Measurements from ENCODE around the gene PREX1.

The PREX1 gene

DNA sequence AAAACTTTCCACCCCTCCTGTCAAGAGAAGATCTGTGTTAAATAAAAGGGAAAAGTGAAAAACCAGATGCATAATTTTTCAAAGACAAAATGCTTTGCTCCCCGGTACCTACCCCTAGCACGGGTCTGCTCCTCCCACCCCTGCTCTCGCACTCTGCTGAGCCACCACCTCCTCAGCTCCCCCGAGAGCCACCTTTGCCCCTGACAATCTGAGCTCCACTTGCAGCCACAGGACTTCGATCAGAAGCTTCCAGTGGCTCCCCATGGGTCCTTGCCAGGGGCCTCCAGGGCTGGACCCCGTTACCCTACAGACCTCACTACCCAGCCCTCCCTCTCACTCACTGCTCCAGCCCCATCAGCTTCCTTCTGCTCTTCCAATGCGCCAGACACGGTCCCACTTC lies 171.7 kb downstream of the PREX1 start:
- DNase-seq (ENCODE audit: low spot score), result no peak

DNA sequence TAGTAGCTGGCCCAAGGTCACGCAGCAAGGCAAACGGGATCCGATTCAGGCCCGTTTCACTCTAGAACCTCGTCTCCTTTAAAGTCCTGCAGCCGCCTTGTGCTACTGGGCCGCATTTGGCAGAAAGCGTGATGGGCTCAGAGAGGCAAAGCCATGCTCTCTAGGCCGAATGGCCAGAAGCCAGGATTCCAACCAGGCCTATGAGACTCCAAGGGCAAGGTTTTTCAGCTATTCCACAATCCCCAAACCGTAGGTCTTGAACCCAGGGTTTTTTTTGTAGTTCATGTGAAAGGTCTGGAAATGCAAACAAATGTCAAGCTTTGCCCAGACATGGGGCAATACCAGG lies 174.1 kb downstream of the PREX1 start:
- no peak for DNase-seq (ENCODE audit: low spot score)

DNA sequence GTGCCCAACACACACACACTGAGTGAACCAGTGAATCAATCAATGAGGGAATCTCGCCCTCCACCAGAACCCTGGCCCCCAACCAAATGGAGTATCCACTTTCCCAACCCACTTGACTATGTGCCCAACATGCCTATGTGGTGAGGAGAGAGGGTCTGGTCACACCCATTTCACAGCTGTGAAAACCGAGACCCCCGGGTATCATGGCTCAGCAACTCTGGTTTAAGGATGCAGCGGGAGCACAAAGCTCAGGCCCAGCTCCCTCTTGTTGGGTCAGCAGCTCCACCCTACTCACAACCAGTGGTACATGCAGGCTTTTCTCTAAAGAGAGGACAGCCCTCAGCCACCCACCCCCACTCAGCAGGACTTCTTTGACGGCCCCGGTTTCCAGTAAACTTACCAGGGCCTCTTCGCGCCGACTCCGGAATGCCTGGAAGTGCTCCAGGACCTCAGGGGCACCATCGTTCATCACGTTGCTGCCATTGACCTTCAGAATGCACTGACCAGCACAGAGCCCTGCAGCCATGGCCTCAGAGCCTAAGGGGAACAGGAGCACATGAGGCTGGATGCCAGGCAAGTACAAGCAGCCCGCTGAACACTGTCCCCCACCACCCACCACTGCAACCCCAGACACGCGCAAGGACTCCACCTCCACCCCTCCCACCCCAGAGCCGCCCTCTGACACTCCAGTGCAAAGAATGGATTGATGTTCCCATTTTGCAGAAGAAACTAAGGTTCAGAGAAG lies 174.7 kb downstream of the PREX1 start:
- no peak for DNase-seq (ENCODE audit: low spot score)

DNA sequence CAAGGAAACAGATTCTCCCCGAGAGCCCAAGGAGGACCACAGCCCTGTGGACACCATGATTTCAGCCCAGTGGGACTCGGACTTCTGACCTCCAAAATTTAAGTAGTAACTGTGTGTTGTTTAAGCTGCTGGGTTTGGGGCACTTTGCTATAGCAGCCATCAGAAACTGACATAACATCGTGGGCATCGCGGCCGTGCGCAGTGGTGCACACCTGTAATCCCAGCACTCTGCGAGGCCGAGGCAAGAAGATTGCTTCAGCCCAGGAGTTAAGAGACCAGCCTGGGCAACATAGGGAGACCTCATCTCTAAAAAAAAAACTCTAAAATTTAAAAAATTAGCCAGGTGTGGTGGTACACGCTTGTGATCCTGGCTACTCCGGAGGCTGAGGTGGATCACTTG lies 175.8 kb downstream of the PREX1 start:
- DNase-seq (ENCODE audit: low spot score), result no peak

DNA sequence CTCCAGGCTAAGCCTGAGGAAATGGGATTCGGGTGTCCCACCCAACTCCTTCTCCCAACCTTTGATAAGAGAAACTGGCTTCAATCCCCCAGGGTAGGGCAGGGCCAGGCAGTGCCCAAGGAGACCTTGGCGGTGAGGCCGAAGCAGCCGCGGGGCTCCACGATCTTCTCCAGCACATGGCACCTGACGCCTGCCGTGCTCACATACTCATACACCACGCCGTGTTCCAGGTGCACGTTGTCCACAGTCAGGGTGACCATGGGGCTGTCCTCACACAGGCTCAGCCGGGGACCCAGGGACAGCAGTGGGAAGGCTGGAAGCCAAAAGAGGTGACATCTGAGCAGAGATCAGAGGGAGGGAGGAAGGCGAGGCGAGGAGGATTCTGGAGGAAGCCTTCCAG lies 176.5 kb downstream of the PREX1 start:
- DNase-seq (ENCODE audit: low spot score), result no peak

DNA sequence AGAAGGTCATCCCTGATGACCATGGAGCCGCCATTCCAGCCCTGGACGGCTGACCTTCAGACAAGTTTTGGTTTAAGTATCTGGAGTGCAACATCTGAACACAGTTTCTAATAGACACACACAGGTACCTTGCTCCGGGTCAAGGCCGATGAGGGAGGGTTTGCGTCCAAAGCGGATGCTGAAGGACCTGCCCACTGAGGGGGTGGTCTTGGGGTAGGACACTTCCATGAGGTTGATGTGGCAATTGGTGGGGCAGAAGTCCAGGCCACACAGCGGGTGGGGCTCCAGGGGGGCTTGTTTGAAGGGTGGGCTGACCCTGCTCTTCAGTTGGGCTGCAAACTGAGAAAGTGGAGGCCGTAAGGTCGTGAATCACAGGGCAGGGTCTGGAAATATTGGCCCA lies 177.9 kb downstream of the PREX1 start:
- no peak for DNase-seq (ENCODE audit: low spot score)

DNA sequence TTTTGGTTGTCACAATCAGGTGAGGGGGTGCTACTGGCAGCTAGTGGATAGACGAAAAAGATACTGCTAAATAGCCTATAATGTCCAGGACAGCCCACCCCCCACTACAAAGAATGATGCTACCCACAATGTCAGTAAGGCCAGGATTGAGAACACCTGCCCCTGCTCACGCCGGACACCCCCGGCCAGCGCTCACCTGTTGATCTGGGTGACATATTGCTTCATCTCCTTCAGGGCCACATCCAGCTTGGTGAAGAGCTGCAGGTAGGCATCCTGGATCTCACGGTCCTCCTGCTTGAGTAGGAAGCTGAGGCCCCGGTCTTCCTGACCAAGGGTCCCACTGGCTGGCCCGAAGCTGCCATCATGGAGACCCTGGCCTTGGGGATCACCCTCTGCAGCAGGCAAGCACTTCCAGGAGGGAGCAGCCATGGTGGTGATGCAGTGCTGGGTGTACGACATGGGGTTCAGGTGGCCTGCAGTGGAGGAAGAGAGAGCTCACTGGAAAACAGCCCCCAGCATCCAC lies 178.6 kb downstream of the PREX1 start:
- no peak for DNase-seq (ENCODE audit: low spot score)

DNA sequence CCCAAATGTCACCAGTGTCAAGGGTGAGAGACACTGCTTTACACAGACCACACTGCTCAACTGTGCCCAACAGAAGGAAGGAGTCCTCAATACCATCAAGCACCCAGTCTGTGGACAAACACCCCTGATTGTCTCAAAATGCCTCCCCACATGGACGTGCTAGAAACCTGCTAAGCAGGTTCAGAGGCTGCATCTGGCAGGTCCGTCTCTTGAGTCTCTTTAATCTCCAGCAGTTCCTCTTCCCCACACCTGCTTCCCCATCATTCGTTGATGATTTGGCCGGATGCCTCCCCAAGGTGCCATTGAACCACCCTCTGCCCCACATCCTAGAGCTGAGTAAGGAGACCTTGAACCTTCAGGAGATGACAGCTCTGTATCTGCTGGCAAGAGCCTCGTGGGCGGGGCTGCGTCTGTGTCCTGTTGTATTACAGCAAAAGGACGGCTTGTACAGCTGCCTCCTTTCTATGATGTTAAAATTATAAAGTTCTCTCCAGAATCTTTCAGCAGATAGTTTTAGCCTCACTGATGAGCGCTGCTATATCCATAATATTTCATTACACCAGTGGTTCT lies 179.2 kb downstream of the PREX1 start:
- DNase-seq (ENCODE audit: low spot score), result no peak

DNA sequence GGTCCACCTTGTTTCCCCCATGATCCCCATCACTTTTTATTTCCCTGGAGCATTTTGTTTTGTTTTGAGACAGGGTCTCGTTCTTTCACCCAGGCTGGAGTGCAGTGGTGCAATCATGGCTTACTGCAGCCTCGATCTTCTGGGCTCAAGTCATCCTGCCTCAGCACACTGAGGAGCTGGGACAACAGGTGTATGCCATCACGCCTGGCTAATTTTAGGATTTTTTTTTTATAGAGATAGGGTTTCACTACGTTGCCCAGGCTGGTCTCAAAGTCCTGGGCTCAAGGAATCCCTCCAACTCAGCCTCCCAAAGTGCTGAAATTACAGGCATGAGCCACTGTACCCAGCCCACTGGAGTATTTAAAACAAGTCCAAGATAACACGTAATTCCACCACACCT lies 179.9 kb downstream of the PREX1 start:
- DNase-seq (ENCODE audit: low spot score), result no peak

DNA sequence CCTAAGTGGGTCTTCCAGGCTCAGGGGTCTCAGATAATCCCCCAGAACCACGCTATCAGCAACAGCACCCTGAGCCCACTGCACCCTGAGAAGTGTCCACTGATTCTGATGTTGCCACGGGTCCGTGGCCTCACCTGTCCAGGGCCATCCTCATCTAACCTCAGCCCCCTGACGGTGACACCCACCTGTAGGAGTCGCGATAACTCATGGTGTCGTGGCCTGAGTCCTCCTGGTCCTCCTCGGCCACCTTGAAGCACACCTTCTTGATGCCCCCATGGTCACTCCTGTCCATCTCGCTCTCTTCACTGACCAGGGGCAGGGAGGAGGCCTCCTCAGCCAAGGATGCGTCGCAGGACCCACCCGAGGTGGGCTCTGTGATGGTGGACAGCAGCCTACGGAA lies 182.1 kb downstream of the PREX1 start:
- DNase-seq (ENCODE audit: low spot score), result no peak

DNA sequence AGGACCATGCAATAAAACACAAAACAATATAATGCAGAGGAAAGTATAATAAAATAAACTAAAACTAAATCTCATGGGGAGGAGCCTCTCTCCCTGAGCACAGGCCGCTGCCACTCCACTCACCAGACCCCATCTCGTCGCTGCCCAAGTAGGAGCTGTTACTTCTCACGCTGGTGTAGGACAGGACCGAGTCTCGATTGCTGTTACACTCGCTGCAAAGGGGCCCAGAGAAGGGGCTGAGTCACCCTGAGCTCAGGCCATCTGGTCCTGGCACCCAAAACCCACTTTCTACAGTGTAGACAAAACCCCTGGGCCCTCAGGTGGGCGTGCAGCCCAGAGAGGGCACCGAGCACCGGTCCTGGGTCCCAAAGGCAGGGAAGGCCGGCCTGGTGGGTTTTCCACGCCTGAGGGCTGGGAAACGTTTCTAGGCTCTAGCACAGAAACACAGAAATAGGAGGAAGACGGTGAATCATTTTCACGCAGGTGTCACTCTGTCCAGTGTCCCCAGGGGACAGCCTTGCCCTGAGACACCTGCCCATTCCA lies 183.4 kb downstream of the PREX1 start:
- no peak for DNase-seq (ENCODE audit: low spot score)

DNA sequence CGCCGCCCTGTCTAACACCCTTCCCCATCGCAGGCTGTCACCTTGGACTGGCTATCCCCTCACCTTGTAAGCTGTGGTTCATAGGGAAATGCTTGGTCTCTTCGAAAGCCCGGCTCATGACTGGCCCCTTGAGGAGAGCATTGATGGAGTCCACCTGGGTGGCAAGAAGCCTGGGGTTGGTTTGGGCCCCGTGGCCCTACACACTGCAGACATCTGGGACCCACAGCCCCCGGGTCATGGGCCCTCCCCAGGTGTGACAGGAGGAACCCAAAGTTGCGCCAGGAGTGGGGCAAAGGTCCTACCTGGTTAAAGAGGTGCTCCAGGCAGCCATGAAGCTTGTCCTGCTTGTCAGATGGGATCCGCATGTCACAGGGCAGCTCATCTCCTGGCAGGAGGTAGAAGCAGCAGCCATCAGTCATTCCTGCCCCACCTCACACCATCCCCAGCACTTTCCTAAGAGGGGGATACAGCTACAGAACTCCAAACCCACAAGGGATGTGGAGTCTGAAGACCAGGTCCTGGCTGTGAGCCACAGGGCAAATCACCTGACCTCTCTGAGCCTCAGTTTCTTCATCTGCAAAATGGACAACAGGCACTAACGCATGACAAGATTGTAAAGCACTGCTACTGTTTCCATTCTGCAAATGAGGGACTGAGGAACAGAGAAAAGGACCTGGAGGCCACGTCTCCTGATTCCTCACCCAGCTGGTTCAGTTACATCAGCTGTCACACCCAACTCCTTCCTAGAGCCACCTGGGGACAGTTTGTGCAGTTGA lies 185.5 kb downstream of the PREX1 start:
- DNase-seq (ENCODE audit: low spot score), result no peak

DNA sequence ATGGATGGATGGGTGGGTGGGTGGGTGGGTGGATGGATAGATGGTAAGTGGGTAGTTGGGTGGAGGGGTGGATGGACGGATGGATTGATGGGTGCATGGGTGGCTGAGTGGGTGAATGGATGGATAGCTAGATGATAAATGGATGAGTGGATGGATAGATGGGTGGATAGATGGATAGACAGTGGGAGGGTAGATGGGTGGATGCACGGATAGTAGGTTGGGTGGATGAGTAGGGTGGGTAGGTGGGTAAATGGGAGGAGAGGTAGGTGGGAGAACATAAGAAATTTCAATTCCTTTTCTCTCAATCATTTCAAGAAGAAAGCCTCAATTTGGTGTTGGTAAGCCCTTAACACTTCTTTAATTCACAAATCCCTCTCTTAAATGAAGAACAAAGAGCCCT lies 186.9 kb downstream of the PREX1 start:
- DNase-seq (ENCODE audit: low spot score), result no peak

DNA sequence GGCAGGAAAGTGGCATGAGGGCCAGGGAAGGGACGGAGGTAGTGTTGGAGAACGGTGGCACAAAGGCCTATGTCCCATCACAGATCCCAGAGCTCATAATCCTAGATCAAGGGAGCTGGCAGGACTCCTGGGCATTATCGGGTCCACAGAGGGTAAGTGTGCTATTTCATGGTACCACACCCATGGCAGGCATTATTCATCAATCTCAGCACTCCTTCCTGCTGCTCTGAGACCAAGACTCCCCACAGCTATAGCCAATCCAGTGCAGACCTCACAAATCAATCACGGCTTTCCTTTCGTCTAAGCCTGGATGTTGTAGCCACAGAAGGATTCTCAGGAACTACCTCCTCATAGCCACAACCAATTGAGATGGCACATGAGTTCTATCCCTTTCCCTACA lies 187.9 kb downstream of the PREX1 start:
- DNase-seq (ENCODE audit: low spot score), result no peak

DNA sequence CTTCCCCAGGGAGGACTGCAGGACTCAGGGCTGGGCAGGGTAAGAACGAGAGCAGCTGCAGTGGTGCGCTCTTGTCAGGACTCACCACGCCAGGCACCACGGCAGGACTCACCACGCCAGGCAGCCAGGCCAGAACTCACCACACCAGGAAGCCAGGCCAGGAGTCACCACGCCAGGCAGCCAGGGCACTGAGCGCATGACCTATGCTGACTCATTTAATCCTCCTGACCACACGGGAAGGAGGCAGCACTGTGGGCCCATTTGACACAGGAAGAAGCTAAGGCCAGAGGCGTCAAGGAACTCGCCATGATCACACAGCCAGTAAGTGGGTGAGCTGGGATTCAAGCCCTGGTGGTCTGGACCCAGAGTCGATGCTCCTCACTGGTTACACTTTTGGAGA lies 189.3 kb downstream of the PREX1 start:
- DNase-seq (ENCODE audit: low spot score), result peak; percentile 63

DNA sequence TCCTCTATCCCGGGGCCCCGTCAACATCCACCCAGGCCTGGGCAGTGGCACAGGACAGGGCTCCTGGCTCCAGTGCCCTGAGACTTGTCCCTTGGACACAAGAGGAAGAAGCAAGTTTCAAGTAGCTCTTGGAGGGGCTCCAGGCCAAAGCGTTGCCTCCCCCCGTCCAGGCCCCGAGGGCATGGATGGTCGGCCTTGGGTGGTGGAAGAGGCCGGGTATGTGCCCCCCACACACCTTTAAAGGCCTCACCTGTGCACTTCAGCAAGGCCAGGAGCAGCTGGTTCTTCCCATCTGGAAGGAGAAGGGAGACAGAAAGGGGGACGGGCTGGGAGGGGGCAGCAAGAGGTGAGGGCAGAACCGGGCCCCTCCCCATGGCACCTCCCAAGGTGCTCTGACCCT lies 190.3 kb downstream of the PREX1 start:
- no peak for DNase-seq (ENCODE audit: low spot score)

DNA sequence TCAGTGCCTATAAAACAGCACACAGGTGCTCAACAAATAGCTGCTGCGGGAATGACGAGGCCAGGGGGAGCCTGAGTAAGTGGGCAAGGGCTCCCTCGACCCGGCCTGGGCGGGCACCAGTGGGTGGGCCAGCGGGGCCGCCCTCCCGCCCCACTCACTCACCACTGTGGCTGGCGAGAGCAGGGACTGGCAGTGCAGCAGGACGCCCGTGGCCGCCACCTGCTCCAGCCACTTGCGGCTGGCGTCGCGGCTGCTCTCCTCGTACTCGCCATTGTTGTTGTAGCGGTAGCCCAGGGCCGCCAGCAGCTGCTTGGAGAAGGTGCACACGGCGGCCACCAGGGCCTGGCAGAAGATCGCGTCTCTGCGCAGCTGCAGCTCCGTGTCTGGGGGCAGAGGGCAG lies 191.5 kb downstream of the PREX1 start:
- DNase-seq (ENCODE audit: low spot score), result no peak

DNA sequence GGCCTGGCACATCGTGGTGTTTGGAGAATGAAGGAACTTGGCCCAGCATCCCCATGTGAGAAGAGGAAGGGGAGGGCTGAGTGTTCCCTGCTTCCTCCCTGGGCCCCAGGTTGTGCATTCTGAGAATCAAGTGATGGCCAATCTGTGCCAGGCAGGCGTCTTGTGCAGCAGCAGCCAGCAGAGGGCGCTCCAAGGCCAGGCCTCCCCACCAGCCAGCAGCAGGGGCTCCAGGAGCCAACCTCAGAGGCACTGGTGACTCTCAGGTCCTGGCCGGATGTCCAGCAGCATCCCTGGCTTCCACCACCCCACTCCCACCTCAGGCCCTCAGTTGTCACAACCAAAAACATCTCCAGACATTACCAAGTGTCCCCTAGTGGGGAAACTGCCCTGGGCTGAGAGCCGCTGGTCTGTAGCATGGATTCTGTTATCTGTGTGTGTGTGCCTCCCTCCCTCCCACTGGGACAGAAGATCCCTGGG lies 192.0 kb downstream of the PREX1 start:
- DNase-seq (ENCODE audit: low spot score), result peak; percentile 68

DNA sequence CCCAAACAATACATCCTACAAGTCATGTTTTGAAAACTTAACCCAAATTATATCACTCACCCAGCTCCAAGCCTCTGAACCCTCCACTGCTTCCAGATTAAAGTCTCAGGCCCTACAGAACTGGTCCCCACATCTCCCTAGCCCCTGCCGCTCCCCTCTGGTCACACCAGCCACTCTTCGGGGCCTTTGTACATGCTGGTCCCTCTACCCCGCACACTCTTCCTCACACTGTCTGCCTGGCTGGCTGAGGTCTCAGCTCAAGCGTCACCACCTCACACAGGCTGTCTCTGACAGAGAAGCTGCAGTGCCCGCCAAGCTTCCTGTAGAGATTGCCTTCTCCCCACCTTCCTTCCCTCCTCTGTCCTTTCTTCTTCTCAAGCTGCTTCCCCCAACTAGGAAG lies 192.4 kb downstream of the PREX1 start:
- DNase-seq (ENCODE audit: low spot score), result no peak

DNA sequence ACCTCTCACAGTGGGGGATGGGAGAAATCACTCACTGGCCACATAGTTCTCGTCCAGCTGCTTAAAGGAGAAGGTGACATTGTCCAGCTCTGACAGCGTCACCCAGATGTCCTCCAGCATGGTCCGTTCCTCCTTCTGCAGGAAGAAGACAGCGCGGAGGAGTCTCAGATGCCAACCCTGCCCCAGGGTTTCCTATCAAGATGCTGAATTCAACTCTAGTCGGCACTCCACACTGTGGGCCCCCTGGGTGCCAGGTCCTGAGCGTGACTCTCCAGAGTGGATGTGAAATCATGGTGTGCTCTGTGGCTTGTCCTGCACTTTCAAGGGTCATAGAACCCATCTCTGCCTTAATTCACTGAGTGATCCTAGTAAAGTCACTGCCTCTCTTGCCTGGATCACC lies 193.2 kb downstream of the PREX1 start:
- no peak for DNase-seq (ENCODE audit: low spot score)

DNA sequence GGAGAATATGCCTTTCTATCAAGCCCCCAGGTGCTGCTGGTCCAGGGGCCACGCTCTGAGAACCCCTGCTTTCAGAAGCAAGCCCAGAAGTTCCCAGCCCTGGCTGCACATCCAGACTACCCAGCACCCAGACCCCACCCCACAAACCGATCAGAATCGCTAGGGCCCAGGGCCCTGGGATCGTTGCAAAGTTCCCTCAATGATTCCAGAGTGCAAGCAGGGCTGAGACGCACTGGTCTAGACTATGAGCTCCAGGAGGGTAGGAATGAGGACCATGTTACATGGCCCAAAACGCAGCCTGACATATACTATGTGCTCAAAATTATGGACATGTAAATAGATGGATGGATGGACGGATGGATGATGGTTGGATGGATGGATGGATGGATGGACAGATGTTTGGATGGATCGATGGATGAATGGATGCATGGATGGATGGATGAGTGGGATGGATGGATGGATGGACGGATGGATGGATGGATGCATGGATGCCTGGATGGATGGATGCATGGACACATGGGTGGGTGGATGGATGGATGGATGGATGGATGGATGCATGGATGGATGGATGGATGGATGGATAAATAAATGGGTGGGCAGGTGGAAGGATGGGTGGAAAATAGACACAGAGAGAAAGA lies 194.1 kb downstream of the PREX1 start:
- no peak for DNase-seq (ENCODE audit: low spot score)

DNA sequence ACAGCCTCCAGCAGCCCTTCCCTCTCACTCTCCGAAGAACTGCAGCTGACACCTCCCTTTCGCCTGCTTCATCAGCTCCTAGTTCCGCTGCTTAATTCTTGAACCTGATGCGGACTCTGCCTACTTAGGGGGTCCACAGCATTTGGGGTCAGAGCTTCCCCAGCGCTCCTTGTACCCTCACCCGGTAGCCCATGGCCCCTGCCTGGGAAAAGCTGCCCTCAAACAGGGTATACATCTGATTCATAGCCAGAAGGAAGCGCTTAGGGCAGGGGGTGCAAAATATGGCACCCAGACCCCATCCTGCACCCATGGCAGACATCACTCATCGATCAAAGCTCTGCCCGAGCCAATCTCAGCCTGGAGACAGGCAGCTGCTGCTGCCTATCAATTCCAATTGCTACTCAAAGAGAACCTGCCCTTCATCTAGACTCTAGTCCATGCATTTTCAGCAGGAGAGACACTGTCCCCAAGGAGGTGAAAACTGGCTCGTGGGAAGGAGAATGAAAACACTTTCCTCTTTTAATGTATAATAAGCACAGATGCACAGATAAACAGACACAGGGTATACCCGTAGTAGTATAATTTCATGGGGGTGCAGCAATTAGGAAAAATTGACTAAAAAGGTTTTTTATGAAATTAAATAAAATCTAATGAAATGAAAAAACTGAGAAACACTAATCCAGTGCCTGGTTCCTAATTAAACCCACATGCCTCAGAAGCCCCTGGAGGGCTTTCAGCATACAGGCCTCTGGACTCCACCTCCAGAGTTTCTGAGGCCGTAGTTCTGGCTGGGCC lies 194.8 kb downstream of the PREX1 start:
- DNase-seq (ENCODE audit: low spot score), result no peak
